ENCODE measurements around the gene B4GALT7. TPM values are rescaled to one million over a fixed set of nuclear protein-coding genes. Genes with fewer than 3 reads are reported as not detected.

Gene B4GALT7
- total RNA-seq, 1 experiment from 2014 or later, result 26.3 TPM

DNA sequence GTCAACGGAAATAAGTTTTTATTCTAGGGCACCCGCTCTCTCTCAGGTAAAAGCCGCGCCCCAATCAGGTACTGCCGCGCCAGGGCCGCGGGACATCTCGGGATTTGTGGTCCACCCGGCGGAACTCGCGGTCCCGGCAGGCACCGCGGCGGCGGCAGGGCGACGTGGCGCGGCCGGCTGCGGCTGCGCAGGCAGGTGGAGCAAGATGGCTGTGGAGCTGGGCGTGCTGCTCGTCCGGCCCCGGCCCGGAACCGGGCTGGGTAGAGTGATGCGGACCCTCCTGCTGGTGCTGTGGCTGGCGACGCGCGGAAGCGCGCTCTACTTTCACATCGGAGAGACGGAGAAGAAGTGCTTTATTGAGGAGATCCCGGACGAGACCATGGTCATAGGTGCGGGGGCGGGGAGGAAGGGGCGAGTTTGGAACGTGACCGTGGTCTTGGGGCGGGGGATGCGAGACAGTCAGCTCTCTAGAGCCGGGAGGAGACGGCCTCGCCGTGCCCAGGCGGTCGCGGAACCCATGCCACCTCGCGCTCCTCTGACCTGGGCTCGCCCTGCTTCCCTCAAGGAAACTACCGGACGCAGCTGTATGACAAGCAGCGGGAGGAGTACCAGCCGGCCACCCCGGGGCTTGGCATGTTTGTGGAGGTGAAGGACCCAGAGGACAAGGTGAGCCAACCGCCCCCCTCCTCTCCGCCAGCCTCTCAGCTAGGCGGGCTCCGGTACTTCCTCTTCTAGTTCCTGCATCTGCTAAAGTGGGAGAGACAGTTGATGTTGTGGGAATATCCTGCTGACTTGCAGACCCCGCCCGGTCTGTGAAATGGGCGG, 7.7 kb upstream of the B4GALT7 start, which contains the start of gene TMED9:
TMED9 (plus strand) TSS at position 194 of the 825 bp plus-strand sequence; CDS start at position 206, 12 bp downstream.
- Histone ChIP-seq H3K14ac (ENCODE audit: insufficient read depth, low read length) (peak within 1 kb of the TSS; percentile 75), H3T11ph (ENCODE audit: low read length) (no peak within 1 kb of the TSS), H2AK5ac (ENCODE audit: insufficient read length, low read length) (no peak within 1 kb of the TSS), H3K27ac (ENCODE audit: insufficient read length, low read depth, low read length) (no peak within 1 kb of the TSS), H2AFZ (ENCODE audit: low read length) (peak within 1 kb of the TSS; percentile 98), H3K9me3 (ENCODE audit: control insufficient read depth, low read depth, low read length) (no peaks in the 10 kb centered on the region), H3K9ac (ENCODE audit: extremely low read depth, insufficient read length, low read length) (peak within 1 kb of the TSS; percentile 90), H3K23me2 (ENCODE audit: insufficient read length, low read depth, low read length, poor library complexity, severe bottlenecking) (peaks cover 6% of the 10 kb centered on the region), H3K23ac (ENCODE audit: insufficient read length, low read depth, low read length) (no peak within 1 kb of the TSS), H3K79me2 (ENCODE audit: insufficient read depth, low read length) (no peaks in the 10 kb centered on the region), H4K5ac (ENCODE audit: insufficient read length, low read depth, low read length) (no peak within 1 kb of the TSS), H2BK120ac (ENCODE audit: low read depth, low read length, poor library complexity, severe bottlenecking) (no peak within 1 kb of the TSS), H2BK20ac (ENCODE audit: low read depth, low read length, poor library complexity, severe bottlenecking) (no peak within 1 kb of the TSS), H3K18ac (ENCODE audit: insufficient read length, low read depth, low read length) (peak within 1 kb of the TSS; percentile 76), H3K4ac (ENCODE audit: low read depth, low read length) (no peak within 1 kb of the TSS), H3K56ac (ENCODE audit: insufficient read length, low read depth, low read length) (no peak within 1 kb of the TSS), H2BK12ac (ENCODE audit: insufficient read length, low read depth, low read length) (no peak within 1 kb of the TSS), H4K20me1 (ENCODE audit: control insufficient read depth, insufficient read depth, insufficient read length) (no peaks in the 10 kb centered on the region), H2BK15ac (ENCODE audit: low read depth, low read length) (no peak within 1 kb of the TSS), H3K4me2 (ENCODE audit: insufficient read depth, insufficient read length, low read length) (peak within 1 kb of the TSS; percentile 83), H3K79me1 (ENCODE audit: insufficient read depth, low read depth, low read length, poor library complexity, severe bottlenecking) (no peaks in the 10 kb centered on the region), H3K27me3 (ENCODE audit: insufficient read depth, low read length) (no peaks in the 10 kb centered on the region; the same call in 1 of the 2 replicates), H2BK5ac (ENCODE audit: insufficient read length, low read length) (no peak within 1 kb of the TSS), H4K8ac (replicated peaks; ENCODE audit: insufficient read length, low read depth, low read length) (no peak within 1 kb of the TSS), H4K91ac (ENCODE audit: insufficient read length, low read depth, low read length) (no peak within 1 kb of the TSS), H3K4me1 (ENCODE audit: insufficient read depth, low read length) (no peaks in the 10 kb centered on the region)
- TF ChIP-seq, protein P1, sequence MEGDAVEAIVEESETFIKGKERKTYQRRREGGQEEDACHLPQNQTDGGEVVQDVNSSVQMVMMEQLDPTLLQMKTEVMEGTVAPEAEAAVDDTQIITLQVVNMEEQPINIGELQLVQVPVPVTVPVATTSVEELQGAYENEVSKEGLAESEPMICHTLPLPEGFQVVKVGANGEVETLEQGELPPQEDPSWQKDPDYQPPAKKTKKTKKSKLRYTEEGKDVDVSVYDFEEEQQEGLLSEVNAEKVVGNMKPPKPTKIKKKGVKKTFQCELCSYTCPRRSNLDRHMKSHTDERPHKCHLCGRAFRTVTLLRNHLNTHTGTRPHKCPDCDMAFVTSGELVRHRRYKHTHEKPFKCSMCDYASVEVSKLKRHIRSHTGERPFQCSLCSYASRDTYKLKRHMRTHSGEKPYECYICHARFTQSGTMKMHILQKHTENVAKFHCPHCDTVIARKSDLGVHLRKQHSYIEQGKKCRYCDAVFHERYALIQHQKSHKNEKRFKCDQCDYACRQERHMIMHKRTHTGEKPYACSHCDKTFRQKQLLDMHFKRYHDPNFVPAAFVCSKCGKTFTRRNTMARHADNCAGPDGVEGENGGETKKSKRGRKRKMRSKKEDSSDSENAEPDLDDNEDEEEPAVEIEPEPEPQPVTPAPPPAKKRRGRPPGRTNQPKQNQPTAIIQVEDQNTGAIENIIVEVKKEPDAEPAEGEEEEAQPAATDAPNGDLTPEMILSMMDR (conservative IDR thresholded peaks at IDR 0.05), result no peak
- DNase-seq, result peak; percentile 93
- Mint-ChIP-seq H3K36me3 (ENCODE audit: insufficient read depth in 1 of 3, low read depth in 3 of 3) (peaks cover 25 to 43% (median 39%) of the 10 kb centered on the region in 3 experiments), H3K4me3 (peak within 1 kb of the TSS; percentile 96 to 100), H3K4me1 (peaks cover 2 to 9% of the 10 kb centered on the region in 2 experiments; a peak in 3 of 4 replicates), H3K27me3 (ENCODE audit: low read depth) (peaks cover 22% of the 10 kb centered on the region), H3K27ac (peak within 1 kb of the TSS; percentile 95 to 99 (median 98)), H3K9me3 (no peaks in the 10 kb centered on the region; a peak in 1 of 5 replicates)
- WGBS (ENCODE audit: extremely low coverage, insufficient read length, low lambda C conversion rate), result no CpG with 5 or more reads among the region's 71 CpGs
